Activated CD8-positive, alpha-beta memory T cell treated with anti-CD3 and anti-CD28 coated beads, Interleukin-2, amount 10 ng/mL, durations not matched to agents 7 days and 5 days (primary cell): ENCODE measurements around the gene SLC39A11. TPM values are rescaled to one million over a fixed set of nuclear protein-coding genes. Genes with fewer than 3 reads are reported as not detected.

Experiments used
- ATAC-seq: fragments of 150-1000 bp; cut with Tn5 transposase; one replicate; pipeline ENCODE4 v1.10.0; 2021; ENCODE audit warnings: moderate library complexity
- CTCF ChIA-PET: fragments of 350-600 bp; sonication (Branson Sonifier 250); formaldehyde crosslinking; loops from one replicate; lab custom pipeline; 2021; ENCODE audit warnings: antibody characterized with exemption; lab: Charles Lee
- DNase-seq: peaks from one replicate; pipeline ENCODE4 v3.0.0-alpha.2; 2020
- H3K27ac Mint-ChIP-seq: one replicate; pipeline ENCODE4 v1.8.0; 2021; ENCODE audit warnings: mild to moderate bottlenecking, mixed read lengths
- H3K27me3 Mint-ChIP-seq: one replicate; pipeline ENCODE4 v1.8.0; 2021; ENCODE audit warnings: mixed read lengths
- H3K36me3 Mint-ChIP-seq: one replicate; pipeline ENCODE4 v1.8.0; 2021; ENCODE audit warnings: mild to moderate bottlenecking, mixed read lengths
- H3K4me1 Mint-ChIP-seq: one replicate; pipeline ENCODE4 v1.8.0; 2021; ENCODE audit warnings: mixed read lengths
- H3K4me3 Mint-ChIP-seq: one replicate; pipeline ENCODE4 v1.8.0; 2021; ENCODE audit warnings: mild to moderate bottlenecking, moderate library complexity, mixed read lengths
- H3K9me3 Mint-ChIP-seq: one replicate; pipeline ENCODE4 v1.8.0; 2022; ENCODE audit warnings: low read depth, mixed read lengths
- total RNA-seq, 2 experiments: library from RNA; stranded (reverse); gene quantifications; one replicate each; pipeline ENCODE4 v1.2.3, GENCODE V29; 2021

Gene SLC39A11
- total RNA-seq, 2 experiments from 2014 or later = 16.8 to 25.5 TPM

DNA sequence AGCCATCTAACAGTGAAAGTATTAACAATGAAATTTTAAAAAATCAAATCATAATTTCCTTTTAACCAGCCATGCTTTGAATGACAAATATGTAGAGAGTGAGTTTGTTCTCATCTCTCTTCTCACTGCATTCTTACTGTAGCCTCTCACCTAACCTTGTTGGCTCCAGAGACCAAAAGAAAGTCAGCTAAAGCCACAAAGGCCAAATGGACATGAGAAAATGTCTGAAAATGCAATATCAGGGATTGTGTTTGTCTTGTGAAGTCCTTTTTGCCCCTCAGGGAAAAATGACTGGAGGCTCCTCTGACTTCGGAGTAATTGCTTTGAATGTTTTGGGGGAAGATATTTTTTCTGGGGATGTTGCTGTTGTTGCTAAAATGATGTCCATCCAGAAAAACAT lies 166.3 kb downstream of the SLC39A11 start:
- ATAC-seq = no peak
- Mint-ChIP-seq H3K4me1 (peaks cover 9% of the 10 kb centered on the region), H3K27me3 (no peaks in the 10 kb centered on the region), H3K36me3 (no peaks in the 10 kb centered on the region), H3K9me3 (no peaks in the 10 kb centered on the region), H3K4me3 (no peak overlapping the region), H3K27ac (no peak overlapping the region)
- no peak for DNase-seq
- CTCF ChIA-PET = no interaction called here

DNA sequence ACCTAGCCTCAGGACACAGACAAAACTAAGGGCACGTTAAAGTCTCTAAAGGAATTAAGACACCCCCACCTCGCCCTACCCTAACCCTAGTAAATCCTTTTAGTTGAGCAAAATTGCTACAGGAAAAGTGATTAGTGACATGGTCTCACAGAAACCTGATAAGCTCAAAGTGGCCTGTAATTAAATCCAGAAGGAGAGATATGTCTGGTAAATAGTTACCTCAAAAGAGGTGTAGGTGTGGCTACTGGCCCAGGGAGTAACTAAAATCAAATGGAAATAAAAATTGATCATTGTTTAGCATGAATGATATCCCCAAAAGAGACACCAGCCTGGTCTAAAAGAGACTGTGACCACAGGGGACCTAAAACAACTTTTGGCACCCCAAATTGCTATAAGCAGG lies 168.3 kb downstream of the SLC39A11 start:
- CTCF ChIA-PET = no interaction called here
- no peaks in the 10 kb centered on the region for H3K4me1 Mint-ChIP-seq
- no peak overlapping the region for H3K27ac Mint-ChIP-seq
- DNase-seq (no peak), ATAC-seq (no peak)
- H3K4me3 Mint-ChIP-seq = no peak overlapping the region
- H3K9me3 Mint-ChIP-seq = no peaks in the 10 kb centered on the region
- H3K36me3 Mint-ChIP-seq = no peaks in the 10 kb centered on the region
- H3K27me3 Mint-ChIP-seq = no peaks in the 10 kb centered on the region

GRCh38 chr17:72922219-72922618 lies 170.3 kb downstream of the SLC39A11 start:
- no peaks in the 10 kb centered on the region for H3K36me3 Mint-ChIP-seq
- CTCF ChIA-PET = no interaction called here
- H3K4me1 Mint-ChIP-seq = no peaks in the 10 kb centered on the region
- H3K27me3 Mint-ChIP-seq = no peaks in the 10 kb centered on the region
- no peak overlapping the region for H3K27ac Mint-ChIP-seq
- no peak for ATAC-seq
- DNase-seq = no peak
- no peak overlapping the region for H3K4me3 Mint-ChIP-seq
- no peaks in the 10 kb centered on the region for H3K9me3 Mint-ChIP-seq

- no peaks in the 10 kb centered on the region for H3K36me3 Mint-ChIP-seq
- no peak for DNase-seq
- CTCF ChIA-PET = no interaction called here
- no peaks in the 10 kb centered on the region for H3K9me3 Mint-ChIP-seq
- no peak overlapping the region for H3K4me3 Mint-ChIP-seq
- no peak overlapping the region for H3K27ac Mint-ChIP-seq
- no peaks in the 10 kb centered on the region for H3K27me3 Mint-ChIP-seq
- no peaks in the 10 kb centered on the region for H3K4me1 Mint-ChIP-seq
- no peak for ATAC-seq
Observed at GRCh38 chr17:72921347-72922054, 171.0 kb downstream of the SLC39A11 start.

DNA sequence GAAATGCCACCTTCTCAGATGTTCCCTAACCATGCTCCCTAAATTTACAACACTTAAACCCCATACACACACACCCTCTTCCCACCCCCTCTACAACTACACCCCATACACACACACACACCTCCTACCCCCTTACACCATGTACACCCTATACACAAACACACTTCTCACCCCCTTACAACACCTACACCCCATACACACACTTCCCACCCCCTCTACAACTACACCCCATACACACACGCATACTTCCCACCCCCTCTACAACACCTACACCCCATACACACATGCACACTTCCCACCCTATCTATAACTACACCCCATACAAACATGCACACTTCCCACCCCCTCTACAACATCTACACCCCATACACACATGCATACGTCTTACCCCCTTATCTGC lies 172.0 kb downstream of the SLC39A11 start:
- CTCF ChIA-PET = no interaction called here

GRCh38 chr17:72916991-72917390 lies 175.5 kb downstream of the SLC39A11 start:
- CTCF ChIA-PET = no interaction called here

More for the DNA sequence above, 172.0 kb downstream of the SLC39A11 start:
- Mint-ChIP-seq H3K4me3 (no peak overlapping the region), H3K27ac (no peak overlapping the region), H3K27me3 (no peaks in the 10 kb centered on the region), H3K36me3 (no peaks in the 10 kb centered on the region), H3K9me3 (no peaks in the 10 kb centered on the region), H3K4me1 (no peaks in the 10 kb centered on the region)
- DNase-seq (no peak), ATAC-seq (no peak)

GRCh38 chr17:72915625-72916081 lies 176.8 kb downstream of the SLC39A11 start:
- Mint-ChIP-seq H3K9me3 (no peaks in the 10 kb centered on the region), H3K27ac (no peak overlapping the region), H3K27me3 (no peaks in the 10 kb centered on the region), H3K36me3 (no peaks in the 10 kb centered on the region), H3K4me1 (no peaks in the 10 kb centered on the region), H3K4me3 (no peak overlapping the region)
- no peak for ATAC-seq
- DNase-seq = no peak
- CTCF ChIA-PET = interaction anchor here (0.5 kb wide), 1 partner anchor 21 kb away, joined by 3 read pairs; no protein-coding TSS in a partner anchor

More at GRCh38 chr17:72916991-72917390, 175.5 kb downstream of the SLC39A11 start:
- no peak overlapping the region for H3K4me3 Mint-ChIP-seq
- H3K27me3 Mint-ChIP-seq = no peaks in the 10 kb centered on the region
- no peaks in the 10 kb centered on the region for H3K9me3 Mint-ChIP-seq
- DNase-seq (no peak), ATAC-seq (no peak)
- no peaks in the 10 kb centered on the region for H3K36me3 Mint-ChIP-seq
- H3K4me1 Mint-ChIP-seq = no peaks in the 10 kb centered on the region
- no peak overlapping the region for H3K27ac Mint-ChIP-seq

DNA sequence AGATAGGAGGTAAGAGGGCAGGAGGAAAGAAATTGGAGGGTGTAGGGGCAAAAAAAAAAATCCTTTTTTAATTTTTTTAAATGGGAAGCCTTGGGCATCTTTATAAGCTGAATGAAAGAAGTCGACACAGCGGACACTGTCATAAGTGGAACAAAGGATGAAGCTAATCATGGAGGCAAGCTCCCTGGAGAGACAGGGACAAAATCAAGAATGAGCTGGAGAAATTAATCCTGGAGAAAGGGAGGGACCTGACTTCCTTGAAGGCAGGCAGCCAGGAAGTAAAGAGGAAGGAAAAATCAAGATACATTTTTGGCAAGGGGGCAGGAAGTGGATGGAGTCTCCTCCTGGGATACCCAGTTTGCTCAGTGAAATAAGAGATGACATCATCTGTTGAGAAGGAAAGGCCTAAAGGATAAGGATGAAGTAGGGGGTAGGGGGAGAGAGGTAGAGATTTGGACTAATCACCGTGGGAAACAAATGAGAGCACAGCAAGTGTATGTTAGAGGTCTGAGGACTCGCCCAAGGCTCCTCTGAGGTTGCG lies 179.3 kb downstream of the SLC39A11 start:
- Mint-ChIP-seq H3K9me3 (no peaks in the 10 kb centered on the region), H3K36me3 (no peaks in the 10 kb centered on the region), H3K4me3 (no peak overlapping the region), H3K27me3 (no peaks in the 10 kb centered on the region), H3K4me1 (no peaks in the 10 kb centered on the region), H3K27ac (no peak overlapping the region)
- ATAC-seq (no peak), DNase-seq (no peak)
- CTCF ChIA-PET = no interaction called here

GRCh38 chr17:72906306-72906705 lies 186.2 kb downstream of the SLC39A11 start:
- no peak overlapping the region for H3K4me3 Mint-ChIP-seq

GRCh38 chr17:72903522-72903921 lies 189.0 kb downstream of the SLC39A11 start:
- Mint-ChIP-seq H3K9me3 (no peaks in the 10 kb centered on the region), H3K27me3 (no peaks in the 10 kb centered on the region), H3K36me3 (no peaks in the 10 kb centered on the region), H3K4me3 (no peak overlapping the region), H3K27ac (no peak overlapping the region), H3K4me1 (no peaks in the 10 kb centered on the region)
- ATAC-seq (no peak), DNase-seq (no peak)
- CTCF ChIA-PET = no interaction called here

More at GRCh38 chr17:72906306-72906705, 186.2 kb downstream of the SLC39A11 start:
- Mint-ChIP-seq H3K27ac (no peak overlapping the region), H3K9me3 (no peaks in the 10 kb centered on the region), H3K27me3 (no peaks in the 10 kb centered on the region), H3K36me3 (no peaks in the 10 kb centered on the region), H3K4me1 (no peaks in the 10 kb centered on the region)
- ATAC-seq (no peak), DNase-seq (no peak)
- CTCF ChIA-PET = no interaction called here

DNA sequence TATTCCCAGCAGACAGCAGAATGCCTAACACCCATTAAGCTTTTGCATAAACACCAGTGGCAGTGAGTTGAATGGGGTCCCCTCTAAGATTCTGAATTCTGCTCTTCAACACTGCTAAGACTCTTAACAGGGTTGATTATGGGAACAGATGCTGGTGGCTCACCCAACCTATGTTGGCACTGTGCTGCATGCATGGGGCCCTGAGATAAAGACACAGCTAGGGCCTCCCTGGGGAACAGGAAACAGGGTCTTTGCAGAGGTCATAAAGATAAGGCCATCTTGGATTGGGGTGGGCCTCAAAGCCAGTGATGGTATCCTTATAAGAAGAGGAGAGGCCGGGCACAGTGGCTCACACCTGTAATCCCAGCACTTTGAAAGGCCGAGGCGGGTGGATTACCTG lies 190.8 kb downstream of the SLC39A11 start:
- H3K27me3 Mint-ChIP-seq = no peaks in the 10 kb centered on the region
- DNase-seq (no peak), ATAC-seq (no peak)
- H3K9me3 Mint-ChIP-seq = no peaks in the 10 kb centered on the region
- H3K36me3 Mint-ChIP-seq = no peaks in the 10 kb centered on the region
- no peak overlapping the region for H3K27ac Mint-ChIP-seq
- H3K4me3 Mint-ChIP-seq = no peak overlapping the region
- CTCF ChIA-PET = no interaction called here
- no peaks in the 10 kb centered on the region for H3K4me1 Mint-ChIP-seq

DNA sequence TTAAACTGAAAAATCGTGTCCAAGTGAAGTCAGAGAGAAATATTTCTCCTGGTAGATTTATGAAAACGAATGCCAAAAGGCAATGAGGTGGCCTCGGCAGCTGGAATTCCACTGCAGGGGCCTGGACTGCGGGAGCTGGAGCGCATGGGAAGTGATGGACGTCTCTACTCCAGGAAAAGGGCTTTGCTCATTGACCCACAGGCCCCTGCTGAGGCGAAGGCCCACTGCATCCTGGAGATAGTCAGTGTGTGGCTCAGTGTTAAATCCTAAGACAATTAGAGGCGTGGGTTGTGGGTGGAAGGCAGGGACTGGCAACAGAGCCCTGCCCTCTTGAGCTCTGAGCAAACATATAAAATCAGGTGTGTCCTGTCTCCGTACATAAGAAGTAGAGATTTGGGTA lies 191.4 kb downstream of the SLC39A11 start:
- Mint-ChIP-seq H3K4me1 (no peaks in the 10 kb centered on the region), H3K27me3 (no peaks in the 10 kb centered on the region), H3K4me3 (no peak overlapping the region), H3K9me3 (no peaks in the 10 kb centered on the region), H3K27ac (no peak overlapping the region), H3K36me3 (no peaks in the 10 kb centered on the region)
- ATAC-seq (no peak), DNase-seq (no peak)
- CTCF ChIA-PET = no interaction called here

GRCh38 chr17:72900654-72900971 lies 191.9 kb downstream of the SLC39A11 start:
- ATAC-seq (no peak), DNase-seq (no peak)
- H3K4me3 Mint-ChIP-seq = no peak overlapping the region
- no peaks in the 10 kb centered on the region for H3K9me3 Mint-ChIP-seq
- H3K4me1 Mint-ChIP-seq = no peaks in the 10 kb centered on the region
- no peak overlapping the region for H3K27ac Mint-ChIP-seq
- no peaks in the 10 kb centered on the region for H3K36me3 Mint-ChIP-seq
- CTCF ChIA-PET = no interaction called here
- no peaks in the 10 kb centered on the region for H3K27me3 Mint-ChIP-seq

GRCh38 chr17:72898725-72899124 lies 193.8 kb downstream of the SLC39A11 start:
- H3K27ac Mint-ChIP-seq = no peak overlapping the region
- ATAC-seq = no peak
- CTCF ChIA-PET = no interaction called here
- no peak overlapping the region for H3K4me3 Mint-ChIP-seq
- DNase-seq = no peak
- no peaks in the 10 kb centered on the region for H3K4me1 Mint-ChIP-seq
- H3K27me3 Mint-ChIP-seq = no peaks in the 10 kb centered on the region
- H3K9me3 Mint-ChIP-seq = no peaks in the 10 kb centered on the region
- H3K36me3 Mint-ChIP-seq = no peaks in the 10 kb centered on the region
